IgD-negative memory B cell (primary cell): ENCODE results near the gene ERG. TPM values are rescaled to one million over a fixed set of nuclear protein-coding genes. Genes with fewer than 3 reads are reported as not detected.

Source experiments
- H3K27ac Mint-ChIP-seq, 3 donors: one replicate each; pipeline ENCODE4 v1.8.0; 2020 to 2022; ENCODE audit warnings: mild to moderate bottlenecking in 3 of 3, mixed read lengths in 3 of 3, moderate library complexity in 1 of 3
- H3K27me3 Mint-ChIP-seq: one replicate; pipeline ENCODE4 v1.8.0; 2021; ENCODE audit warnings: mixed read lengths
- H3K36me3 Mint-ChIP-seq: one replicate; pipeline ENCODE4 v1.8.0; 2020; ENCODE audit warnings: mild to moderate bottlenecking, mixed read lengths
- H3K4me1 Mint-ChIP-seq, 3 donors: one replicate each; pipeline ENCODE4 v1.8.0; 2020 to 2022; ENCODE audit warnings: mixed read lengths in 3 of 3, mild to moderate bottlenecking in 1 of 3
- H3K4me3 Mint-ChIP-seq, 4 donors: one replicate each; pipeline ENCODE4 v1.8.0; 2020 to 2022; ENCODE audit warnings: mild to moderate bottlenecking in 4 of 4, mixed read lengths in 4 of 4, moderate library complexity in 3 of 4
- H3K9me3 Mint-ChIP-seq, 3 donors: one replicate each; pipeline ENCODE4 v1.8.0; 2020 to 2021; ENCODE audit warnings: mixed read lengths in 3 of 3, mild to moderate bottlenecking in 1 of 3
- polyA plus RNA-seq: library from polyadenylated mRNA; unstranded; fragments of 300-500 nt; fragmentation: Illumina TruSeq; gene quantifications from one replicate; pipeline ENCODE4 v1.2.3, GENCODE V29; 2021

ERG gene
- polyA plus RNA-seq: not detected

DNA sequence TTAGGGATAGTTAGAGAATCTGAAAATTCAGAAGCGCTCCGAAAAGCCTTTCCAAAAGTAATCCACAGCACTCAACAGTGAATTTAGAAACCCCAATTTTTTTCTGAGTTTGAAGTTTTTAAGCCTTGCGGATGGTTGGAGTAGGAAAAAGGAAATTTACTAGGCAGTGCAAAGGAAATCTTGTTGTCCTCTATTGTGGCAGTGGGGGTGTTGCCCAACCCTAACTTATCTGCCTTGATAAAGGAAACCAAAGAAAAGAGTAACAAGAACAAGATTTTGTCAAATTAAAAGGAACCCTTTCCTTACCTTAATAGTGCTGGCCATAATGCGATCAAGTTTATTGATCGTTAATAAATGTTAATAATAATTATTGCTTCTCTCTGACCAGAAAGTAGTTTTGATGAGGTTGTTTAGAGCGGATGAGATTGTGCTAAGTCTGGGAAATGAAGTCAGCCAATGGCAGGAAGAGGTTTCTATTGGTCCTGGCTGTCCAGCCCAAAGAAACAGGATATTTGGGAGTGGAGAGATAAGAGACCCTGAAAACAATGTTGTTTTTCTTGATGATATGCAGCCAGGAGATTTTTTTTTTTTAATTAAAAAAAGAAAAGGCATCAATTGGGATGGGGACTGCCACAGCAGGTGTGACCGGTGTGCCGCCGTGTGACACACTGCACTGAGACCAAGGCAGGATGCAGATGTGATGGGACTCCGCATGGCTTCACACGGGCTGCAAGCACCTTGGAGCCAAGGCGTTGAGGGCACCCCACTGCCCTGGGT is at the start of gene ERG:
TSS of gene ERG (minus strand) at position 421 of the 777 bp plus-strand sequence. CDS start at position 324, 97 bp downstream.
- Mint-ChIP-seq H3K36me3 (no peaks in the 10 kb centered on the region), H3K27me3 (peaks cover 19% of the 10 kb centered on the region), H3K4me3 (no peak within 1 kb of the TSS), H3K27ac (no peak within 1 kb of the TSS), H3K4me1 (peaks cover 0 to 2% (median 2%) of the 10 kb centered on the region in 3 donors), H3K9me3 (peaks cover 0 to 4% (median 0%) of the 10 kb centered on the region in 3 donors)

- Mint-ChIP-seq H3K27me3 (peaks cover 1% of the 10 kb centered on the region), H3K4me3 (no peak overlapping the region), H3K27ac (no peak overlapping the region), H3K36me3 (no peaks in the 10 kb centered on the region), H3K9me3 (no peaks in the 10 kb centered on the region), H3K4me1 (no peaks in the 10 kb centered on the region)
Observed at GRCh38 chr21:38544661-38545060, 46.4 kb upstream of the ERG start.

DNA sequence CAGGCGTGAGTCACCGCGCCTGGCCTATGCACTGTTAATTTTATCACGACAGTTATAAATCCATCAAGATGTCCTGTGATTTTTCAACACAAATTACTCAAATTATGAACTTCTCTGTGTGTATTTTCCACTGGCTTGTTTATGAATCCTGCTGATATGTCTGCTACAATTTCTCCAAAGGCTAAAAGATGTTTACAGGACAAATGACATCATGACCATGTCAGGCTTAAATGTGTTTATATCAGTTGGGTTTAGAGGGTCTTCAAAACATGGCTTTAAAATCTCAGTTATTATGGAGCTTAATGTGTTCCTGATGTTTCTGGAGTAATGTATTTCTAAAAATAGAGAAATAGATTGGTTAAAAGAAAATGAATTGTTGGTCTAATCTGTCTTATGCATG is 44.0 kb upstream of the ERG start:
- H3K4me1 Mint-ChIP-seq: no peaks in the 10 kb centered on the region
- H3K4me3 Mint-ChIP-seq: no peak overlapping the region
- H3K27me3 Mint-ChIP-seq: no peaks in the 10 kb centered on the region
- no peak overlapping the region for H3K27ac Mint-ChIP-seq
- H3K36me3 Mint-ChIP-seq: no peaks in the 10 kb centered on the region
- H3K9me3 Mint-ChIP-seq: no peaks in the 10 kb centered on the region

DNA sequence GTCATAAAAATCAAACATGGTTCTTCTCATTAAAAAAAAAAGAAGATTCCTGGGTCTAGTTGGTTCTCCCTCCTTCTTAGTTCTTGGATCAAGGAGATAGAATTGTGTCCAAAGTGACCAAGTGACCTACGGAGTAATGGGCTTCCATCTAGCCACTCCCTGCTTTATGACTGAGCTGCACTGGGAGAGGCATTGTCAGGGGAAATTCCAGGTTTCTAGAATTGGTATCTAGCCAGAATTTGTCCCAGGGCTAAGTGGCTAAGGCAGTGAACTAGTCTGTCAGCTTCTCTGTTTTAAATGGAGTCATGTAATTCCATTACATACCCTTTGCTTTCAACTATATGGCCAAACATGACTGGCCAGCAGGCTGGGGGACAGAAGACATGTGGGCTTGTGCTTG is 40.1 kb upstream of the ERG start:
- Mint-ChIP-seq H3K4me1 (no peaks in the 10 kb centered on the region), H3K4me3 (no peak overlapping the region), H3K27ac (no peak overlapping the region), H3K9me3 (no peaks in the 10 kb centered on the region), H3K36me3 (no peaks in the 10 kb centered on the region), H3K27me3 (no peaks in the 10 kb centered on the region)

GRCh38 chr21:38534591-38534990 is 36.3 kb upstream of the ERG start:
- Mint-ChIP-seq H3K36me3 (no peaks in the 10 kb centered on the region), H3K9me3 (peaks cover 0 to 2% (median 0%) of the 10 kb centered on the region in 3 donors), H3K27ac (no peak overlapping the region), H3K4me1 (no peaks in the 10 kb centered on the region), H3K4me3 (no peak overlapping the region), H3K27me3 (no peaks in the 10 kb centered on the region)

- Mint-ChIP-seq H3K27me3 (peaks cover 3% of the 10 kb centered on the region), H3K9me3 (peaks cover 0 to 2% (median 0%) of the 10 kb centered on the region in 3 donors), H3K4me1 (no peaks in the 10 kb centered on the region), H3K27ac (no peak overlapping the region), H3K4me3 (no peak overlapping the region), H3K36me3 (no peaks in the 10 kb centered on the region)
Observed at GRCh38 chr21:38533887-38534286, 35.6 kb upstream of the ERG start.

- Mint-ChIP-seq H3K27me3 (peaks cover 3% of the 10 kb centered on the region), H3K4me1 (peaks cover 0 to 1% (median 0%) of the 10 kb centered on the region in 3 donors), H3K9me3 (peaks cover 0 to 2% (median 0%) of the 10 kb centered on the region in 3 donors), H3K27ac (peak overlapping the region in 1 of 3 donors; percentile 48), H3K36me3 (no peaks in the 10 kb centered on the region), H3K4me3 (no peak overlapping the region)
Observed at GRCh38 chr21:38531591-38531990, 33.3 kb upstream of the ERG start.

GRCh38 chr21:38531039-38531541 is 32.8 kb upstream of the ERG start:
- Mint-ChIP-seq H3K27ac (peak overlapping the region in 1 of 3 donors; percentile 48), H3K27me3 (peaks cover 3% of the 10 kb centered on the region), H3K9me3 (peaks cover 0 to 2% (median 0%) of the 10 kb centered on the region in 3 donors), H3K36me3 (no peaks in the 10 kb centered on the region), H3K4me1 (peaks cover 0 to 1% (median 0%) of the 10 kb centered on the region in 3 donors), H3K4me3 (no peak overlapping the region)

GRCh38 chr21:38527737-38528136 is 29.5 kb upstream of the ERG start:
- Mint-ChIP-seq H3K4me3 (no peak overlapping the region), H3K27ac (no peak overlapping the region), H3K9me3 (peaks cover 0 to 2% (median 0%) of the 10 kb centered on the region in 3 donors), H3K36me3 (no peaks in the 10 kb centered on the region), H3K4me1 (peaks cover 0 to 1% (median 0%) of the 10 kb centered on the region in 3 donors), H3K27me3 (peaks cover 3% of the 10 kb centered on the region)

DNA sequence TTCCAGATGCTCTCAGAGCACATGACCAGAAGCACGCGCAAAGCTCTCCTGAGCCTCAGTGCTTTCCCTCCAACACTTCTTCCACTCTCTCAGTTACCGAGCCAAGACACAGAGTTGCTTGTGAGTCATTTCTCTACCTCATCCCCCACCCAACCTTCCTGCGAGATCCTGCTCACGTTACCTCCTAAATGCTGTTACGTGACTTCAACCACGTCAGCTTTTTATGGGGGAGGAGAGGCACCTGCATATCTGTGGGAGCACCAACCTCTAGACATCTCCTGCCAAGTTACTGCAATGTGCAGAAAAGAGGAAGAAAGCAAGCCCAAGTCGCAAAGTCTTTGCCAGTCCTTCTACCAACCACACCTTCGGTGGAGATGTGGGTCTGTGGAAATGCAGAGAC is 27.2 kb upstream of the ERG start:
- no peak overlapping the region for H3K27ac Mint-ChIP-seq
- H3K9me3 Mint-ChIP-seq: peaks cover 0 to 2% (median 0%) of the 10 kb centered on the region in 3 donors
- peaks cover 3% of the 10 kb centered on the region for H3K27me3 Mint-ChIP-seq
- no peaks in the 10 kb centered on the region for H3K36me3 Mint-ChIP-seq
- peaks cover 0 to 1% (median 0%) of the 10 kb centered on the region in 3 donors for H3K4me1 Mint-ChIP-seq
- no peak overlapping the region for H3K4me3 Mint-ChIP-seq

DNA sequence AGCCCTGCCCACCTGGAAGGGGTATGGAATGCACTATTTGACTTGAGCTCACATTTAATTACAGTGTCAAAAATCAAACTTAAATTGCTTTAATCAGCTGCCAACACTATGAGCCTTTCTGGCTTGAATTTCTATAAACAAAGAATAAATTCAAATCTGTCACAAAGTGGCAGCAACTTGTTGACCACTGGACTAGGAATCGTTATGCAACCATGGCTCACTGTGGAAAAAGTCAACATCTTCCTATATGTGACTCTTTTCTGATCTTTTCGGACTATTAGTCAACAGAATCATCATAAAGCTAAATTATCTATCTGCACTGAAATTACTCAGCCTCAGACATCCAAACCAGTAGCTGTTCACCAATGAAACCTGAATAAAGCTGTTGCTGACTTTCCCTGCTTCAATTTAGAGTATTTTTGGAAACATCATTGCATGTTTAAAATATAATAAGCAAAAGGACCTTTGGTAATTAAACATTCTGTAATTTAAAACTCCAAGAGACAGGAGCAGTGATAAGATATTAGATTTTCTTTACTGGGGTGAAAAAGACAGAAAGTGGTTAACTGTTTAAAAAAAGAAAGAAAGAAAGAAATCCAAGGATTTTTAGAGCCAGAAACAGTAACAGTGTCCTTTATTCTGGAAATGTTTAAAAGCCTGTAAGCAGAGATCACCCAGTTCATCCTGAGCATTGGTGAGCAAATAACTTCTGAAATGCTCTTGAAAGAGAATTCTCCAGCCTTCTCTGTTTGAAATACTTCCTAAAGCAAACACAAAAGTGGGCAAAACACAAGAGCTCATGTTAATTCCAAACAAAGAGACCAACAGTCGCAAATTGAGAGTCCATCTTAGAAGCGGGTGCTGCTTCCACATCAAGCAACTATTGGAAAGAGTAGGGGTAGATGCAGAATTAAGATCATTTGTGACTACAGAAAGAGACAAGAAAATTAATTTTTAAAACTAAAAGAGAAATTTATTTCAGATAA is 26.2 kb upstream of the ERG start:
- H3K4me3 Mint-ChIP-seq: no peak overlapping the region
- H3K27ac Mint-ChIP-seq: no peak overlapping the region
- no peaks in the 10 kb centered on the region for H3K9me3 Mint-ChIP-seq
- peaks cover 0 to 1% (median 0%) of the 10 kb centered on the region in 3 donors for H3K4me1 Mint-ChIP-seq
- no peaks in the 10 kb centered on the region for H3K36me3 Mint-ChIP-seq
- H3K27me3 Mint-ChIP-seq: peaks cover 4% of the 10 kb centered on the region

DNA sequence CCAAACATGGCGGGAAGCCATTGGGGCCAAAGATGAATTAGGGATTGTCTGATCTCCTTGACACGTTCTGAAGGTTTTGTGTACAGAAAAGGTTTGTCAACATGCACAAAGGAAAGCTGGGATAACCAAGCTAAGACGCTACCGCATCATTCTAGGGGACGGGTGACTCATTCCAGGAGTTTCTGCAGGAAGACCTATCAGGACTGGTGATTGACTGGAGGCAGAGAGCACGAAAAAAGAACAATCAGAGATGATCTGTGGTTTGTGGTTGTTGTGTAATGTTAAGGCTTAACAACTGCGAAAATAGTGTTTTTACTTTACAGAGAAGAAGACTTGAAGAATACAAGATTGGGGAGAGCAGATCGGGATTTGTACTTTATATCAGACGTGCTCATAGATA is 22.2 kb upstream of the ERG start:
- no peak overlapping the region for H3K4me3 Mint-ChIP-seq
- H3K36me3 Mint-ChIP-seq: no peaks in the 10 kb centered on the region
- H3K9me3 Mint-ChIP-seq: peaks cover 0 to 2% (median 0%) of the 10 kb centered on the region in 3 donors
- peaks cover 1% of the 10 kb centered on the region for H3K27me3 Mint-ChIP-seq
- no peak overlapping the region for H3K27ac Mint-ChIP-seq
- no peaks in the 10 kb centered on the region for H3K4me1 Mint-ChIP-seq

DNA sequence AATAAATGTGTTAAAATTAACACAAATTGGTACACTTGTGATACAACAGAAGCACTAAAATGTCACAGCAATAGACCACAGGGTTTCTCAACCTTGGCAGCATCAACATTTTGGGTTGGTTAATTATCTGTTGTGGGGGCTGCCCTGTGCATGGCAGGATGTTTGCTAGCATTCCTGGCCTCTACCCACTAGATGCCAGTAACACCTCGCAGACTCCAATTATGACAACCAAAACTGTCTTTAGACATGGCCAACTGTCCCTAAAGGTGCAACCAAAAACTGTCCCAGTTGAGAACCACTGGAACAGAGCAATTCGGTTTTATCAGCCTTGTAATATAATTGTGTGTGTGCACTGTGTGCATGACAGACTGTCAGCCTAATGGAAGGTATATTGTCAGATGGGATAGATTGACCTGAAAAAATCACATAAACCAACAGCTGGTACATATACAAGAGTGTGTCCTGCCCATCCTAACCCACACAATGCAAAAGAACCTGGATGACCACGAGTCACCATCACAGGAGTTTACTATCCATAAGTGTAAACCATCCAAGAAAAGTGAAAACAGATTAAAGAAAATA is 13.5 kb upstream of the ERG start:
- Mint-ChIP-seq H3K27ac (no peak overlapping the region), H3K4me3 (no peak overlapping the region), H3K27me3 (peaks cover 5% of the 10 kb centered on the region)

GRCh38 chr21:38511198-38511597 is 12.9 kb upstream of the ERG start:
- no peaks in the 10 kb centered on the region for H3K4me1 Mint-ChIP-seq
- no peak overlapping the region for H3K4me3 Mint-ChIP-seq
- peaks cover 0 to 4% (median 0%) of the 10 kb centered on the region in 3 donors for H3K9me3 Mint-ChIP-seq
- H3K27me3 Mint-ChIP-seq: peaks cover 5% of the 10 kb centered on the region
- no peak overlapping the region for H3K27ac Mint-ChIP-seq
- peaks cover 1% of the 10 kb centered on the region for H3K36me3 Mint-ChIP-seq

More for the DNA sequence above, 13.5 kb upstream of the ERG start:
- H3K9me3 Mint-ChIP-seq: peaks cover 0 to 4% (median 2%) of the 10 kb centered on the region in 3 donors
- no peaks in the 10 kb centered on the region for H3K4me1 Mint-ChIP-seq
- peaks cover 1% of the 10 kb centered on the region for H3K36me3 Mint-ChIP-seq
